Neural cell (in vitro differentiated cells): ENCODE results near the gene WARS2.

ENCODE experiments used
- CTCF ChIP-seq: fragments of 450-650 bp; IDR thresholded peaks from 2 replicates; pipeline ENCODE4 v1.5.1; 2014; ENCODE audit warnings: antibody characterized with exemption, mild to moderate bottlenecking, moderate library complexity; ENCODE audit not compliant: poor library complexity, severe bottlenecking
- EP300 ChIP-seq: fragments of 450-650 bp; conservative IDR thresholded peaks from 2 replicates; pipeline ENCODE4 v1.6.1; 2014; ENCODE audit warnings: antibody characterized with exemption, mild to moderate bottlenecking, moderate library complexity; ENCODE audit not compliant: poor library complexity, severe bottlenecking
- EZH2 ChIP-seq: fragments of 200-600, 300-800 bp; shearing (Covaris generic), sonication (generic); IDR thresholded peaks from 2 replicates; pipeline ENCODE4 v1.6.1; 2014; ENCODE audit warnings: antibody characterized with exemption, low read length, borderline replicate concordance, mild to moderate bottlenecking; ENCODE audit not compliant: insufficient read depth, poor library complexity, severe bottlenecking
- POLR2AphosphoS5 ChIP-seq: IDR thresholded peaks from 2 replicates; pipeline ENCODE4 v1.6.1; 2012
- RAD21 ChIP-seq: fragments of 450-650 bp; conservative IDR thresholded peaks from 2 replicates; pipeline ENCODE4 v1.6.1; 2014; ENCODE audit warnings: antibody characterized with exemption, mild to moderate bottlenecking, moderate library complexity
- REST ChIP-seq: IDR thresholded peaks from 2 replicates; pipeline ENCODE4 v1.6.1; 2012; ENCODE audit warnings: borderline replicate concordance

- TF ChIP-seq RAD21 (no peak), EZH2 (no peak), CTCF (no peak), EP300 (no peak), POLR2AphosphoS5 (no peak), REST (no peak)
Measured at GRCh38 chr1:119081267-119081666, 59.2 kb downstream of the WARS2 start.
